Fibroblast of the aortic adventitia (primary cell): Measurements from ENCODE around the gene PRKRA. TPM values are rescaled to one million over a fixed set of nuclear protein-coding genes. Genes with fewer than 3 reads are reported as not detected.
"Not testable (repeated sequence)": the region's sequence is repeated elsewhere in the genome, so short reads cannot be mapped to it uniquely, and the experiment has no call there.

Experiments
- DNase-seq: peaks from one replicate; pipeline ENCODE4 v3.0.0-alpha.2; 2010; ENCODE audit warnings: low read depth
- H3K4me3 ChIP-seq: 2 replicates; pipeline ENCODE4 v1.5.1; 2011; ENCODE audit warnings: low read depth, mild to moderate bottlenecking, control low read depth, low read length, moderate library complexity
- total RNA-seq: library from RNA; depleted of rRNA; stranded (reverse); fragments of >200 nt; gene quantifications from 2 replicates; pipeline ENCODE4 v1.2.3, GENCODE V29; 2012; ENCODE audit warnings: low replicate concordance
- TF ChIP-seq, protein P1 (sequence below): IDR thresholded peaks from 2 replicates; pipeline ENCODE4 v1.5.1; 2011; ENCODE audit warnings: mild to moderate bottlenecking, low read length, control low read depth, inconsistent platforms; ENCODE audit not compliant: insufficient read depth

PRKRA gene
- total RNA-seq, 1 donor = 55.8 TPM

DNA sequence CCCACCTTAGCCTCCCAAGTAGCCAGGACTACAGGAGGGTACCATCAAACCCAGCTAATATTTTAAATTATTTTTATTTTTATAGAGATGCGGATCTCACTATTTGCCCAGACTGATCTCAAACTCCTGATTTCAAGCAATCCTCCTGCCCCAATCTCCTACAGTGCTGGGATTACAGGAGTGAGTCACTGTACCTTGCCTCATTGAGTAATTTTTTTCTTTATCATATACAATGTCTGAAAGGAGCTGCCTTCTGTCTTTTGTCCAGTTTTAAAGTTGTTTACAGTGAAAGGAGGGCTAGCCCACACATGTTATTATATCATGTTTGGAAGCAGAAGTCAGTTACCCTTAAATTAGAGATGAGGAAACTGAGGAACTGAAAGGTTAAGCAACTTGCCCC lies 32.5 kb downstream of the PRKRA start:
- TF ChIP-seq, protein P1, sequence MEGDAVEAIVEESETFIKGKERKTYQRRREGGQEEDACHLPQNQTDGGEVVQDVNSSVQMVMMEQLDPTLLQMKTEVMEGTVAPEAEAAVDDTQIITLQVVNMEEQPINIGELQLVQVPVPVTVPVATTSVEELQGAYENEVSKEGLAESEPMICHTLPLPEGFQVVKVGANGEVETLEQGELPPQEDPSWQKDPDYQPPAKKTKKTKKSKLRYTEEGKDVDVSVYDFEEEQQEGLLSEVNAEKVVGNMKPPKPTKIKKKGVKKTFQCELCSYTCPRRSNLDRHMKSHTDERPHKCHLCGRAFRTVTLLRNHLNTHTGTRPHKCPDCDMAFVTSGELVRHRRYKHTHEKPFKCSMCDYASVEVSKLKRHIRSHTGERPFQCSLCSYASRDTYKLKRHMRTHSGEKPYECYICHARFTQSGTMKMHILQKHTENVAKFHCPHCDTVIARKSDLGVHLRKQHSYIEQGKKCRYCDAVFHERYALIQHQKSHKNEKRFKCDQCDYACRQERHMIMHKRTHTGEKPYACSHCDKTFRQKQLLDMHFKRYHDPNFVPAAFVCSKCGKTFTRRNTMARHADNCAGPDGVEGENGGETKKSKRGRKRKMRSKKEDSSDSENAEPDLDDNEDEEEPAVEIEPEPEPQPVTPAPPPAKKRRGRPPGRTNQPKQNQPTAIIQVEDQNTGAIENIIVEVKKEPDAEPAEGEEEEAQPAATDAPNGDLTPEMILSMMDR = no peak
- peak; percentile 36 for DNase-seq
- H3K4me3 ChIP-seq = no peak overlapping the region

DNA sequence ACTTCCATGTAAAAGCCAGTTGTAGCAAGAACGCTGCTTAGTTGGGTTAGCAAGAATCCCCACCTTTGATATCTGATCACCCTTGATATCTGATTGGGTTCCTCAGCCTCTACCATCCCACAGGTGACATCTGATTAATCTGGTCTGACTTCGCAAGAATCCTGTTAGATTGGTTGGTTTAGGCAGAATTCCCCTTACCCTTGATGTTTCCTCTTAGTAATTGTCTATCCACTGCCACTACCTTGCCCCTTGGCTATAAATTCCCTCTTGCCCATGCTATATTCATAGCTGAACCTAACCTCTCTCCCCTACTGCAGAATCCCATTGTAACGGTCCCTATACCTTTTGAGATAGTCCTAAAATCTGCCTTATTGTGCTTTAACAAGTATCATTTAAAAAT lies 33.1 kb downstream of the PRKRA start:
- DNase-seq = no peak
- no peak overlapping the region for H3K4me3 ChIP-seq
- TF ChIP-seq, protein P1 = no peak

DNA sequence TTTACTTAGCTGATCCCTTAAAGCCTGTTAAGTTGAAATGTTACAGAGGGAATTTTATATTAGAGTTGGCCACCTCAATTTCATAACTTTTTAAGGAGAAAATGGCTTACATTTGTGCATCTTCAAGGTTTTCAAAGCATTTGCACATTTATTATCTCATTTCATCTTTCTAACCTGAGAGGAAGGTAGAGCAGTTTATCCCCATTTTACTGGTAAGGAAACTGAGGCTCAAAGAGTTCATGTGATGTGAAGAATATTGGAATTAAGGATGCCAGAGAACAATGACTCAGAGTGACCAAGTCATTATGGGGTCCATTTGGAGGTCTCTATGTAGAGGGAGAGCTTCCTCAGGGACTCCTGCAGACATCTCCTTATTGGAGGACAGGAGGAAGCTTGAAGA lies 35.0 kb downstream of the PRKRA start:
- H3K4me3 ChIP-seq = no peak overlapping the region
- no peak for DNase-seq
- TF ChIP-seq, protein P1 = no peak

DNA sequence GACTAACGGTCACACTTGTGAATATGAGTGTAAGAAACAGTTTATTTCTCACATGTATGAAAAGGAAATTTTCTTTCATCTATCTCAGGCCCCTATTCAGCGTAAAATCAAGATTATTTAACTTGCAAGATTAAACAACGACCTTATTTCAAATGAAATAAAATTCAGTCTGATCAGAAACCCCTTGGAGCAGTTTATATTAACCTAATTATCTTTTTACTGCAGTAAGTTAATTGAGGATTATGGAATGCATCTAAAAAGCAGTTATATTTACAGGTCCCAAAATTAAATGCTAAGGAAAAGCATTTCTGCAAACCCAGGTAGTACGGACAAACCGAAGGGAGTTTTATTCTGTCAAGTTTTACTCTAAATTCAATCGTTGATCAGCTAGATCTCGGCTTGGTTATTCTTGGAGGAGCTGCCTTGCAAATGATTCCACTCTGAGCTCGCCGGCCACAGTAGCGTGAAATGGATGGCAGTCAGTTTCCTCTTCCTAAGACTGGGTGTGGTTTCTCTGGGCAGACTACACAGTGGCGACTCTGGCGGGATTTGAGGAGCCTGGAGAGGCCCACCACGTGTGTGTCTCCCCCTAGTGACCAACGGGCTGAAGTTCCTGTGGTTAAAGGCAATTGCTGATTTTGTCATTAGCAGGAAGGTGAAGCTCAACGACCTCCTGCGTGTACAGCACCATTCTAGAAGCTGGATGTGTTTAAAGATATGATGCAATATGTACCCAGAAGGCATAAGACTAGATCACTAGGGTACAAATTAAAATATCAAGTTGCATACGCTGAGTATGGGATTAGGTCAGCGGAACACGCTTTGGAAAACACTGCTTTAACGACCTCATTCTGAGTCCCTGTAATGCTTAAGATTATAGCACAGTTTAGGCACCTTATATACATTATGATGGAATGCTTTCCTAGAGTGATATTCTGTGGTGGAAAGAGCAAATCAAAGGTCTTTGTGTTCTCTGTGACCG lies 36.4 kb downstream of the PRKRA start:
- DNase-seq = peak; percentile 95
- H3K4me3 ChIP-seq = peak overlapping the region; percentile 70
- TF ChIP-seq, protein P1 = peak; percentile 94

DNA sequence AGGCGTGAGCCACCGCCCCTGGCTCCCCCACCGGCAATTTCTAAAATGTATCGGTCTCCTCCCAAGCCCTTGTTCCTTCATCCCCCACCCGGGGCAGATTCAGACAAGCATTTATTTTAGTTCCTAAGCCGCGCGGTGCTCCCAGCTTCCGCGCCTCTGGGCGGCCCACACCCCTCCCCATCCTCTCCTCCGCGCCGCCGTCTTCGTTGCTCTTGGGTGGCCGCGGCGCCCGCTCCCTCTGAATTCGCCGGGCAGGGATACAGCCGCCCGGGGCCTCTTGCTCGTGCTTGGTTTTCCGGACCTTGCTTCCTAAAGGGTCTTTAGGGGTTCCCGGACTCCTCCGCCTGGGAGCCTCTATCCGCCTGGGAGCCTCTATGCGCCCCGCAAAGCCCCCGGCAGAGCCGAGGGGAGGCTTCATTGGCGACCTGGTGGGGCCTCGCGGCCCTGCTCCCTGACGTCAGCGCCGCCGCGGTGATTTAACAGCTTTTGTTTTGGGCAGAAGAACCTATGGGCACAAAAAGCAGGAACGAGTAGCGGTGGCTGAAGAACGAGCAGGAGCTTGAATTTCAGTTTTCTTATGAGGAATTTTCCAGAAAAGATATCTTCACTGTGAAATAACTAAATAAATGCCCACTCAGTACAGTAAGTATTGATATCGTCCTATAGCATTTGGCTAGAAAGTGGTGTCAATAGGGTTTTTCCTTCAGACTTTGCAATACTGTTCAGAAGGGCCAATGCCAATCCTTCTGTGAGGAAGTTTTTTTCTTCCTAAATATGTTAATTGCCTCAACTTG lies 37.3 kb downstream of the PRKRA start:
- peak overlapping the region; percentile 70 for H3K4me3 ChIP-seq
- peak; percentile 70 for DNase-seq
- TF ChIP-seq, protein P1 = no peak

DNA sequence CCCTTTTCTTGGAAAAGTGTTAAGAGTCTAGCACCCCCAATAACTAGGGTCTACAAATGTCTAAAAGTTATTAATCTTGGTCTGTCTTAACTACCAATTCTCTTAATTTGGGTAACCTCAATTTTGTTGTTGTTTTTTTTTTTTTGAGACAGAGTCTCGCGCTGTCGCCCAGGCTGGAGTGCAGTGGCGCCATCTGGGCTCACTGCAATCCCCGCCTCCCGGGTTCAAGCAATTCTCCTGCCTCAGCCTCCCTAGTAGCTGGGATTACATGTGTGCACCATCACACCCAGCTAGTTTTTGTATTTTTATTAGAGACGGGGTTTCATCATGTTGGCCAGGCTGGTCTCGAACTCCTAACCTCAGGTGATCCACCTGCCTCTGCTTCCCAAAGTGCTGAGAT lies 38.5 kb downstream of the PRKRA start:
- DNase-seq, H3K4me3 ChIP-seq: not testable (repeated sequence)

DNA sequence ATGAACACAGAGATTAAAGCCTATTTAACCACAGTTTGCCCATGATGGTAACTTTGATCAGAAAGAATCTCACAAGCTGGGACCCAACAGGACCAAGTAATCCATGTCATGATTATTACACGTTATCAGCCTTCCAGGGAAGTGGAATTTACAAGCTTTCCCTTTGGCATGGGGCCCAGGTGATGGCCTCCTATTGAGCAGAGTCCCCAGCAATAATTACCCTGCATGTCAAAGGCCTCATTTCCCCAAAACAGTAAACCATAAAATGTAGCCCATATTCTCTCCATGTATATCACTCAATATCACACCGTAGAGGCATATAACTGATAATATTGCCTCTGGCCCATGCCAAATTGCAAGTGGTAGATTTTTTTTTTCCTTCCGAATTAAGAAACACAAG lies 38.9 kb downstream of the PRKRA start:
- H3K4me3 ChIP-seq = no peak overlapping the region
- no peak for DNase-seq
- TF ChIP-seq, protein P1 = no peak
